ENCODE measurements around the gene SLC38A3.

GRCh38 chr3:50241163-50241562, 36.1 kb downstream of the SLC38A3 start:
- TF ChIP-seq CTCF (IDR thresholded peaks at IDR 0.05 in 2 of 3, conservative IDR thresholded peaks at IDR 0.05 in 1 of 3; ENCODE audit: insufficient read depth in 2 of 3, low read depth in 1 of 3, low read length in 3 of 3) (no peak), SMARCA5 (IDR thresholded peaks at IDR 0.05) (no peak), ZNF644 (tag; IDR thresholded peaks at IDR 0.05; ENCODE audit: low read depth) (no peak)

Data from K562 (cell line).